Measurements from ENCODE around the gene EXOC8.
"Not testable (repeated sequence)": the region's sequence is repeated elsewhere in the genome, so short reads cannot be mapped to it uniquely, and the experiment has no call there.

EXOC8 gene

DNA sequence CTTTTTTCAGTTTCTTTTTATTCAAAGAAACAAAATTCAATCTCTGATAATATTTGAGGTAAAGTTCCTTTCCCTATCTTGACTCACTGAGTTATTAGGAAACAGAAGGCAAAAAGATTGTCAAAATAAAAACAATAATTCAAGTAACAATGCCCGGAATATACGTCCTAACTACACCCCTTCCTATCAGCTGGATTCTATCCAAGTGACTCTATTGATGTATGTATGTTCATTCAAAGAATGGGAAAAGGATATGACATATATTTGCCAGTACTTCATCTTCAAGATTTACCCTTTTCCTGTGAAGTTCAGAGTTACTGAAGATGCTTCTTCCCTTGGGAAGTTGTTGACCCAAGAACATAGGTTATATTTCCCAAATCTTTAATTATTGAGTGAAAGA is 14.2 kb upstream of the EXOC8 start:
- no peak for DNase-seq (ENCODE audit: low read depth)

DNA sequence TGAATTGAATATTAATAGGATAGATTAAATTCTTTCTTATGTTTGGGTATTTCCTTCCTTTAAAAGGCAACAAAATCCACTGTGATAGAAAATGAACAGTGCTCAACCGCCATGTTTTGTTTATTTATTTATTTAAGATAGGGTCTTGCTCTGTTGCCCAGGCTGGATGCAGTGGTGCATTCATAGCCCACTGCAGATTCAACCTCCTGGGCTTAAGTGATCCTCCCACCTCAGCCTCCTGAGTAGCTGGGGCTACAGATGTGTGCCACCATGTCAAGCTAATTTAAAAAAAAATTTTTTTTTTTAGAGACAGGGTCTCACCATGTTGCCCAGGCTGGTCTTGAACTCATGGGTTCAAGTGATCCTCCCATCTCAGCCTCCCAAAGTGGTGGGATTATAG is 11.2 kb upstream of the EXOC8 start:
- not testable (repeated sequence) for DNase-seq (ENCODE audit: low read depth)

DNA sequence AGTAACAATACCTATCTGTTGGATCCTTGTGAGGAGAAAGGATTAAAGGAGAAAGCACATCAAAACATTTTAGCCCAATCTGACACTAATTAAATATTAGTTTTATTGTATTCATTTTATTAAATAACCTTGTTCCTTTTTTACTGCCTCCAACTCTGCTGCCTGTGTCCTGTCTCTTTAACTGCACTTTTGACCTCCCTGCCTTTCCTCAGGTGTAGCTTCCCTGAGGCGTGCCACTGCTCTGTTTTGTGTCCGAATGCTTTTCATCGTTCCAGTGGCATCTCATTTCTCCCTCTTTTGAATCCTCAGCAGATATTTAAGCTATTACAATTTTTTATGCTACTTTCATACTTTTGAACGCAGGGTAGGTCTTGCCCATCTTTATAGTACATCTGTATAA is 10.8 kb upstream of the EXOC8 start:
- DNase-seq (ENCODE audit: low read depth), result no peak

DNA sequence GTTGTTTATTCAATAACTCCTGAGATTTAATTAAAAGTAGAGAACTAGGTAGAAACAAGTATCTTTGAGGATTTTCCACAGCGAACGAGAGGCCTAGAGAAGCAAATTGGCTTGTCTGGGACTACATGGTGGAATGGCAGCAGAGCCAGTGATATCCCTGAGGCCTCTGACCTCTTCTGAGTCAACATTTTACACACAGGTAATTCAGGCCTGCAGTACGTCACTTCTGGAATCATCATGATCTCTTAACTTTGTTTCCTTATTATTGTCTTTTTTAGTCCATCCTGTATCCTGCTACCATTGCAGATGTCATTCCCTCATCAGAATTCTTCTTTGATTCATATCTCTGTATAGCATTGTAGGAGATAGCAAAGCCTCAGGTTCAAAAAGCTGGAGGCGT is 10.3 kb upstream of the EXOC8 start:
- DNase-seq (ENCODE audit: low read depth), result no peak

DNA sequence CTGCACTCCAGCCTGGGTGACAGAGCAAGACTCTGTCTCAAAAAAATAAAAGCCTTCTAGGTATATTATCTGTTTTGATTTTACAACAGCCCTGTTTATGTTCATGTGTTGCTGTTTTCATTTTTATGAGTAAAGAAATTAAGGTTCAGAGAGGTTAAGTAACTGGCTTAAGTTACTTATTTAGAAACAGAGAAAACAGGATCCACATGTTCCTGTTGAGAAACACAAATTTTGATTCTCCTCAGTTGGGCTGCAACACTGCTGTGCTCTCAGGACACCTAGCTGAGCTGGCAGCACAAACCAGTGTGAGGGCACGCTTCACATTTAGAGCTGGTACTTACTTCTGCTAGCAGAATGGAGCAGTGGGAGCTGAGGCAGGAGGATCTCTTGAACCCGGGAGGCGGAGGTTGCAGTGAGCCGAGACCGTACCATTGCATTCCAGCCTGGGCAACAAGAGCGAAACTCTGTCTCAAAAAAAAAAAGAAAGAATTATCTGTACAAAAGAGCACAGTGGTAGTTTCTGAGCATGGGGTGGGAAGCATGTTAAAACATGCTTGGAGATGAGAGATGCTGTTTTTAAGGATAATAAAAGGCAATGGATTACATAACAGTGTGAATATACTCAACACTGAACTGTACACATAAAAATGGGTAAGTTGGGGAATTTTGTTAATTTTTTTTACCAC is 2.8 kb upstream of the EXOC8 start:
- no peak for DNase-seq (ENCODE audit: low read depth)

DNA sequence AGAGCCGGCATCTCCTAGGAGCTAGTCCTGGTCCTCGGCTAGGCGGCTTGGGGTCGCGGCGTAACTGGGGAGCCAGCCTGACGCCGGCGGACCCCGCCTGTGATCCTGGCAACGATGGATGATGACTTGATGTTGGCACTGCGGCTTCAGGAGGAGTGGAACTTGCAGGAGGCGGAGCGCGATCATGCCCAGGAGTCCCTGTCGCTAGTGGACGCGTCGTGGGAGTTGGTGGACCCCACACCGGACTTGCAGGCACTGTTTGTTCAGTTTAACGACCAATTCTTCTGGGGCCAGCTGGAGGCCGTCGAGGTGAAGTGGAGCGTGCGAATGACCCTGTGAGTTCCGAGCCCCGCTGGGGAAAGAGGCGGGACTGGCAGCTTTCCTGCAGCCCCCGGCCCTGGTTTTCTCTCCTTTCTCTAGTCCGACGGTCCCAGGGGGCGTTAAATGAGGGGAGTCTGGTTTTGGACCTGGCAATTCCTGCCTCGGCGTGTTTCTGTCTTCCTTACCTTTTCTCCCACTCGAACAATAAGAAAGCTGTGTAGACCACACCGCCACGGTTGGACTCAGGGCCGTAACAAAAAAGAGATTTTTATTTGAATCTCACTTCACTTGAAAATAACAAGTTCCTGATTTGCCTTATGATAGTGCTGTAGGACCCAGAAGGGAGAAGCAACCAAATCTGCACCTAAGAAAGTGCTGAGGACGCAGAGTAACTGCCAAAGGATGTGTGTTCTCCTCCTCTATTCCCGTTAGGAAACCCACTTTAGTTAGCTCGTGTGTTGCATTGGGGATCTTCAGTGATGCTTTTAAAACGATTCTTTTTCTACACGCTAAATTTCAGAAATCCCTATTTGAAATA is 847 bp upstream of the EXOC8 start, which contains the start of gene SPRTN:
Gene SPRTN (plus strand): TSS at position 24 of the 859 bp plus-strand sequence. CDS start 91 bp downstream, at position 115.
- peak; percentile 38 for DNase-seq (ENCODE audit: low read depth)

DNA sequence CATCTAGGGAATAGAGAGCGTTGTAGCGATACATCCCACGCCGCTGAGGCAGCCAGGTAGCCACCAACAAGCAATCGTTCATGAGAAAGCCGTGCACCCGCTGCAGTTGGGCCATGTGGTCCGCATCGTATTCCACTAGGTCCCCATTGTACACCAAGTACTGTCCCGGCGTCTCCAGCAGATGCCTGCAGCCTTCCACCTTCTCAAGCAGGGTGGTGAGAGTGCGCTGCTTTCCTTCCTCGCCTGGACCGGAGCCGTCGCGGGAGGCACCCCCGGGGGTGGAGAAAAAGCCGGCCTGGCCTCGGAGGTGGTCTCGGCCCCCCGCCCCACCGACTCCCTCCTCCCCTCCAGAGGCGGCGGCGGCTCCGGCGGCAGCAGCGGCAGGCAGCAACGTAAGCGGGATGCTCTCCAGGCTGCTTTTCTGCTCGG is 595 bp downstream of the EXOC8 start:
- DNase-seq (ENCODE audit: low read depth), result no peak

DNA sequence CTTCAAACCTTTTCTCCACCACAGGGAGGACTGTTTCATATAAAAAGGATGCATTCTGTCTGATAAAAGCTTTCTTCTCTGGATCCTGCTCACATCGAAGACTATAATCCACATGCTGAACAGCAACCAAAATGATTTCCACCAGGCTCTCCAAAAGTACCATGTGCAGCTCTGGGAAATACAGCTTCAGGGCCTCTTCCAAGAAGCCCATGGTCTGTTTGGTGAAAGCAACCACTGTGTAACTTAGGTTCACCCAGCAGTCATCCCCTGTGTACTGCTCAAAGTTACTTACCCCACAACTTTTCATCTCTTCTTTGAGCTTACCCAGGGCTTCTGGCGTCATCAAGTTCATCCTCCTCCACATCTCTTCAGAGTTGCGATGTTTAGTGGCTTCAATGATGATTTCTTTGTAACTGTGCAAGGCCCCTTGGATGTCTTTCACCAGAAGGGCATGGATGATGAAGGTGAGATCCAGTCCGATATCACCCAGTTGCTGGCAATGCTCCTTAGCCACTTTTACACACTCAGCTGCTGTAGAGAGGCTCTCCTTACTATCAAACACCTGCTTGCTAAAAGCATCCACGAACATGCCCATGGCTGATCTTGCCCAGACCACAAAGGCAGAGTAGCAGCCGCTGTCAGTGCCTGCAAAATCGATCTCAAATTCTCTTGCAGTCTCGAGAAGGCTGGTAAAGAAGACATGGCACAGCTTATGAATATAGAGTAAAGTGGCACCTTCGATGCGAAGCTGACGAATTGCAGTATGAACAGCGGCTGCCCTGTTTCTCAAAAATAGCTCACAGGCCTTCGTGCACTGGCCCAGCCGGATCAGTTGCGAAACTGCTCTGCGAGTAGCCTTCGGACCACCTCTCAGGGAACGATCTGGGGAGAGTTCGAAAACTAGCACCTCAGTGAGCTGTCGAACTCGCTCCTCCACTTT is 1.7 kb downstream of the EXOC8 start:
- DNase-seq (ENCODE audit: low read depth), result no peak

DNA sequence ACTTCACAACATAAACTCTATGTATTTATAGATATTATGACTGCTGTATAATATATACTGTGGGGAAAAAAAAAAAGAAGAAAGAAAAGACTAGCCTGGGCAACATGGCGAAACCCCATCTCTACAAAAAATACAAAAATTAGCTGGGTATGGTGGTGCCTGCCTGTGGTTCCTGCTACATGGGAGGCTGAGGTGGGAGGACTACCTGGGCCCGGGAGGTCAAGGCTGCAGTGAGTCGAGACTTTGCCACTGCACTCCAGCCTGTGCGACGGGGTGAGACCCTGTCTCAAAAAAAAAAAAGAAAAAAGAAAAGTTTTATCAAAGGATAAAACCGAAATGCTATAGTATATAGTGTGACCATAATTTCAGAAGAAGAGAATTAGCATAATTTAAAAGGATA is 2.7 kb downstream of the EXOC8 start:
- DNase-seq (ENCODE audit: low read depth), result no peak

DNA sequence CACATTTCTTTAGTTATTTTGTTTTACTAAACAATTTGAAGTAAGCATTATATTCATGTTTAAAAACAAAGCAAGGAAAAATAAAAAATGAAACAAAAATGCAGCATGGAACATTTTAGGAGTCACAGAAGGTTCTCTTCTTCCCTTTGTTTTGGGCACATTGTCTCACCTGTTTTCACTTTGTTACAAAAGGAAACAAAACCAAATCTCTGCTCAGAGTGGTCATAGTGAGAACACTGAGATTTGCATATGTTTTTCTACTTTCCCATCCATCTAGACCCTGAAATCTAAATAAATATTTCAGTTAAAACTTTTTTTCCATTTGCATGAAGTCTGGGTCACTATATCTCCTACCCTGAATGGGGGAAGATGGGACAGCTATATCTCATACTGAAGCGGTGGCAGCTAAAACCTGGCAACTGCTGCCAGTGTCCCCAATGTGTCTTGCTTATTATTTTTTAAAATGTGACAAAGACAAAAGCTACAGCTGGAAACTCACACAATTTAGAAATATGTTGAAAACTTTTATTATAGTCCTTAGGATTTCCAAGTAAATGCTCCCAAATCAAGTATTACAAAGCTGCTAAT is 3.5 kb downstream of the EXOC8 start:
- no peak for DNase-seq (ENCODE audit: low read depth)

DNA sequence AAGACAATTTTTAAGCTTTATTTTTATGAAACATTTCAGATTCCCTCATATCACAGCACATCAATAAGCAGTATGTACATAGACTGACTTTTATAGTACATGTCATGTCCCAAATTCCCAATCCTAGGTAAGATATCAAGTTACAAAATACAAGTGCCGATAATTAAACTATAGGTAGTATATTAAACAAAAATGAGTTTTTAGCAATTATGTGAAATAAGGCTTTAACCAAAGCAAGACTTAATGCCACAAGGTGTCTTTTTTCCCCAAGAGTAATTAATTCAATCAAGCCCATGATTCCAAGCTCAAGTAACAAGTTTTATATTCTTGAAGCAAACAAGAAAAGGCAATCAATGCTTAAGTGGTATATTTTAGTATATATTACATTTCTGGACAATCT is 4.9 kb downstream of the EXOC8 start:
- no peak for DNase-seq (ENCODE audit: low read depth)

DNA sequence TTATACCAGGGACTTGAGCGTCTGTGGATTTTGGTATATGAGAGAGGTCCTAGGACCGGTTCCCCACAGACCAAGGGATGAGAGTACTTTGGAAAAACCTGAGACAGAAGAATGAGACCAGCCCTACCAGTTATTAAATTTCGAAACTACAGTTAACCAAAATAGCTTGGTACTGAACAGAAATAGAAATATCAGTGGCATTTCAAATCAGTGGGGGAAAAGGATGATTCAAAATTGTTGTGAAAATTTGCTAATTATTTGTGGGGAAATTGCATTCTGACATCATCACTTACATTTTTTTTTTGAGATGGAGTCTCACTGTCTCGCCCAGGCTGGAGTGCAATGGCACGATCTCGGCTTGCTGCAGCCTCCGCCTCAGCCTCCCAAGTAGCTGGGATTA is 8.2 kb downstream of the EXOC8 start:
- no peak for DNase-seq (ENCODE audit: low read depth)

DNA sequence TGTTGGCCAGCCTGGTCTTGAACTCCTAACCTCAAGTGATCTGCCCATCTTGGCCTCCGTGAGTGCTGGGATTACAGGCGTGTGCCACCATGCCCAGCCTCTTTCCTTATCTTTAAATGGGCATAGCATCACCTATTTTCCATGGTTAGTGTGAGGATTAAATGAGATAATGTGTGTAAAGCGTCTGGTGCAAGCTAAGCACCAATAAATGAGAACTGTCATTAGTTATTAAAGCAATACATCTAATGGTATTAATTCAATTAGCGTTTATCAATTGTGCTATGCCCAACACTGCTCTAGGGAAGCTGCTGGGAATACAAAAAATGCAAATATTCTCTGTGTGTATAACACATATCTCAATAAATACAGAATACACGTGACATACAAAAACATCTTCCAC is 10.0 kb downstream of the EXOC8 start:
- DNase-seq (ENCODE audit: low read depth), result no peak

DNA sequence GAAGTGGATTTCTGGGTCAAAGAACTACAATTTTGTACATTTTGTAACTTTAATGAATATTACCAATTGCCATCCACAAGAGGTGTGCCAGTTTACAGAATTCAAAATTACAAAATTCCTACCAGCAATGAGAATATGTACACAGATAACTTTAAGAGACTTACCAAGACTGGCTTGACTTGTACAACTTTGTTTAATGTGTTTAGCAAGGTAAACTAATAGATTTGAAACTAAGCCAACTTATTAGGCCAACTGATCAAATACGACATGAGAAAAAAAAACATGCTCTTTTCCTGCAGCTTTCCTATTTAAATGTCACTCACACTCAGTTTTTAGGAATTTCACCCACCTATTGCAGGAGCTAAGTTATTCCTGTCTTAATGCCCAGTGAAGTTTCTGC is 11.4 kb downstream of the EXOC8 start:
- DNase-seq (ENCODE audit: low read depth), result no peak

DNA sequence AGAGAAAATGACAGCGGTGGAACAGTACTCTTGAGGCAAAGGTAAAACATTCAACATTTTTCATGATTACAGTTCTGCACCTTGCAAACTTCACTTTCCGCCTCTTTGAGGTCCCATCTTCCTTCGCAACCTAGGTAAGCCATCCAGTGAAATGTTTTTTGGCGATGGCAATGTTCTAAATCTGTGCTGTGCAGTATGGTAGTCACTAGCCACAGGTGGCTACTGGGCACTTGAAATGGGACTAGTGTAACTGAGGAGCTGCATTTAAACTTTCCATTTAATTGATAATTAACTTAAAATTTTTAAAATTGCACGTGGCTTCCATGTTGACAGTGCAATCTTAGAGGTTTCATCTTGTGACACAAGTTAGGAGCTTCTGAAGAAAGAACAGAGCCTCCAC is 13.0 kb downstream of the EXOC8 start:
- DNase-seq (ENCODE audit: low read depth), result no peak

DNA sequence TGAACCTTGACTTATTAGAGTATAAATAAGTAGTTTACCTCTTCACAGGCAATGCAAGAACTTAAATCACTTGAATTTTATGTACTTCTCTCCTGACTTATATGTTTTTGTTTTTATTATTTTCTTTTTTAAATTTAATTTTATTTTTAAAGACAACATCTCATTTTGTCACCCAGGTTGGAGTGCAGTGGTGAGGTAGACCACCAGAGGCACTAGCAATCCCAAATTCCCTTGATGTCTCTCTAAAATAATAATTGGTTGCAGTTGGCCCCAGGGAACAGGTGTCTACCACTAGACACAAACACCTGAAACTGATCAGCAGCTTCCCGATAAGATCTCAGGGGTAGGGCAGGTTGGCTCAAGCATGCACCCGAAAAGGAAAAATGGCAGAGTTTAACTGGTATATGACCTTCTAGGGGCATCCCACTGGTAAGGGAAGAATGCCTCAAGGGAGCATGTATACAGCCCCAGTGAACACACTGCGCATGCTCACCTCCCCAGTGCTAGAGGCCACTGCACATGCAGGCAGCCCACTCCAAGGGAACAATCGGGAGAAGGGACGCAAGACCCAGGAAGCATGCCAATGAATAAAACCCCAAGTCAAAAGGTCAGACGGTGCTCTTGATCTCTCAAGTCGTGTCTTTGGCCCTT is 14.6 kb downstream of the EXOC8 start:
- DNase-seq (ENCODE audit: low read depth), result no peak

DNA sequence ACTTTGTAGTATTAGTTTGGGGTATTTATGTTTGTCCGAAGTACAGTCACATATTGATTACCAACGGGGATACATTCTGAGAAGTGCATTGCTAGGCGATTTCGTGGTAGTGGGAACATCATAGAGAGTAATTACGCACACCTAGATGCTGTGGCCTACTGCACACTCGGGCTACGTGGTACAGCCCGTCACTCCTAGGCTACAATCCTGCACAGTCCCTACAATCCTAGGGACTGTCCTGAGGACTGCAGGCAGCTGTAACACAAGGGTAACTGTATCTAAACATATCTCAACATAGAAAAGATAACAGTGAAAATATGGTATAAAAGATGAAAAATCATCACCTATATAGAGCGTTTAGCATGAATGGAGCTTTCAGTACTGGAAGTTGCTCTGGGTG is 18.6 kb downstream of the EXOC8 start:
- no peak for DNase-seq (ENCODE audit: low read depth)

DNA sequence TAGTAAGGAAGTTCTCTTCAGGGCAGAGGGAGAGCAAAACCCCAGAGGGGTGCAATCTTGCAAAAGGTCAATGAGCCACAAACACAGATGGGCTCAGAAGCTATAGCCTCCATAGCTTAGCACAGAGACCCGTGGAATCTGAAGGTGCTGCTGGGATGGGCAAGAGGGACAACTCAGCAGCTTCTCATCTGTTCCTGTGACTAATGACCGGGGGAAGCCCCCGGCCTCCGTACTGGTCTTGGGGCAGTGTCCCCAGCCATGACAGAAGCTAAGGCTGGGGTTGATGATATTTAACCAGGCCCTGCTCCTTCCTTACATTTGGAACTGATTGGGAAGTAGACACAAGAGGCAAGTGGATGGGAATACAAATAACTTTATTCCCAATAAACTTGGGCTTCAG is 19.1 kb downstream of the EXOC8 start:
- no peak for DNase-seq (ENCODE audit: low read depth)

DNA sequence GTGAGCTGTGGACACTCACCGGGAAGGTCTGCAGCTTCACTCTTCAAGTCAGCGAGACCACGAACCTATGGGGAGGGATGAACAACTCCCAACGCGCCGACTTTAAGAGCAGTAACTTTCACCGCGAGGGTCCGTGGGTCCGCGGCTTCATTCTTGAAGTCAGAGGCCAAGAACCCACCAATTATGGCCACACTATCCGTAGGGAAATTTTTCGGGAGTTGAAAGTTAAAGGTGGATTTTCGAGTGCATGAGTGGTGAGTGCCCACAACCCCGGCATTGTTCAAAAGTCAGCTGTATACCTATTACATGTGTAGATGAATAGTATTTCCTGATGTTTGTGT is 19.7 kb downstream of the EXOC8 start:
- no peak for DNase-seq (ENCODE audit: low read depth)

DNA sequence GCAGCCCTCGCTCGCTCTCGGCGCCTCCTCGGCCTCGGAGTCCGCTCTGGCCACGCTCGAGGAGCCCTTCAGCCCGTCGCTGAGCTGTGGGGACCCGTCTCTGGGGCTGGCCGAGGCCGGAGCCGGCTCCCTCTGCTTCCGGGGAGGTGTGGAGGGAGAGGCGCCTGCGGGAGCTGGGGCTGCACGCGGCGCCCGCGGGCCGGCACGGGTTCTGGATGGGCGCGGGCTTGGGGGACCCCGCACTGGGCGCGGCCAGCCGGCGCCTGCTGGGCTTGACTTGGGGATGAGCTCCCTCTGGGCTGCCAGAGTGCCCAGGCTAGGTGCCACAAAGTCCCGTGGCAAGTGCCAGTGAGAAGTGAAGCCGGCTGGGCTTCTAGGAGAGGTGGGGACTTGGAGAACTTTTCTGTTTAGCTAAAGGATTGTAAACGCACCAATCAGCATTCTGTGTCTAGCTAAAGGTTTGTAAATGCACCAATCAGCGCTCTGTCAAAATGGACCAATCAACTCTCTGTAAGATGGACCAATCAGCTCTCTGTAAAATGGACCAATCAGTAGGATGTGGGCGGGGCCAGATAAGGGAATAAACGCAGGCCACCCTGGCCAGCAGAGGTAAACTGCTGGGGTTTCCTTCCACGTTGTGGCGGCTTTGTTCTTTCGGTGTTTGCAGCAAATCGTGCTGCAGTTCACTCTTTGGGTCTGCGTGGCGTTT is 20.2 kb downstream of the EXOC8 start:
- no peak for DNase-seq (ENCODE audit: low read depth)

DNA sequence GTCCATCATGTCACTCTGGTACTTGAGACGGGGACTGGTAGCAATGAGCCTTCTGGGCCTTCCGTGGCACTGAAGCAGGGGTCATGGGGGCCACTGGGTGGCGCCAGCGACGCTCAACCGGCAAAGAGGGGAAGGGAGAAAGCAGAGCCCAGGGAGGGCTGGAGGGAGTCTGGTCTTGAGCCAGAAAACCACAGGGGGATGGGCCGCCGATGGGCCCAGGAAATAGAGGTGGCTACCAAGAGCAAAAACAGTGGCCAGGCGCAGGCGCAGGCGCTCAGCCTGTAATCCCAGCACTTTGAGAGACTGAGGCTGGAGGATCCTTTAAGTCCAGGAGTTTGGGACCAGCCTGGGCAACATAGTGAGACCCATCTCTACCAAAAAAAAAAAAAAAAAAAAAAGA is 21.8 kb downstream of the EXOC8 start:
- DNase-seq (ENCODE audit: low read depth), result peak; percentile 63

Data from ELR (cell line).